Stimulated activated CD8-positive, alpha-beta memory T cell treated with anti-CD3 and anti-CD28 coated beads, Interleukin-4, amount 100 ng/mL, for 48 hours (primary cell): ENCODE results near the gene PAK6.
A peak's percentile ranks its signal among the peaks of the same experiment; 100 is the strongest.

Source experiments
- DNase-seq: peaks from one replicate; pipeline ENCODE4 v3.0.0-alpha.2; 2020

The PAK6 gene

DNA sequence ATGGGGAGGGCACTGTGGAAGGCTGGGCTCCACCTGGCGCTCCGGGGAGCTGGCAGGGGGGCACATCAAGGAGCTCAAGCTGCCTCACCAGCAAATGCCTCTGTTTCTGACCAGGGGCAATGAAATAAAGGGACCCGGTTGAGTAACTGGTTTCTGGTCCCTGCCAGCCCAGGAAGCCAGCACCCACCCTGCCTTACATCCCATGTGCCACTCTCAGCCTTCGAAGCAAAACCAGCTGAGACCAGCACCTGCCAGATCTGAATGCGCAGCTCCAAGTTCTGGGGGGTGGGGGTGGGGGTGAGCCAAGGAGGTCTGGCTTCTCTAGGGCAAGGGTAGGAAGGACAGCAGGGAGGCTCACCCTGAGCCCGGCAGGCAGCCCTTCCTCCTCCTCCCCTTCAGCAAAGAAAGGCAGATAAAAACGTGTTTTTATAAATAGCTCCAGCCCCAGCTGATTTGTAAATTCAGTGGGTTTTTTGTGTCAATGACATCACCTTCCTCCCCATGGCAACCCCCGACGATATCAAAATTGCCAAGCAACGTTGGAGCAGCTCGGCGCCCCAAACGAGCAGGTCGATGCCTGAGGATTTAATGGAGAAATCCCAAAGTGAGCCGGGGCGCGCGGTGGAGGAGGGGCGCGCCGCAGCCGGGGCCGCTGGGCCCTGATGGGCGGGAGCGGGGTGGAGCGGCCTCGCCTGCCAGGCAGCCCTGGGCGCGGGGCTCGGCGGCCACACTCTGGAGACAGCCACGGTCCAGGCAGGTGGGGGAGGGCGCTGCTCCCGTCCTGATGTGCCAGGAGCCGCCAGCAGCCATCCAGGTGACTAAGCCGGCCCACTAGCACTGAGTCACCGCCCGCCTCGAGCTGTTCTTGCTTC, at the start of gene PAK6:
TSS of gene PAK6 (plus strand) at position 532 of the 872 bp plus-strand sequence. CDS start 25,723 bp downstream, outside the sequence.
- peak; percentile 67 for DNase-seq

DNA sequence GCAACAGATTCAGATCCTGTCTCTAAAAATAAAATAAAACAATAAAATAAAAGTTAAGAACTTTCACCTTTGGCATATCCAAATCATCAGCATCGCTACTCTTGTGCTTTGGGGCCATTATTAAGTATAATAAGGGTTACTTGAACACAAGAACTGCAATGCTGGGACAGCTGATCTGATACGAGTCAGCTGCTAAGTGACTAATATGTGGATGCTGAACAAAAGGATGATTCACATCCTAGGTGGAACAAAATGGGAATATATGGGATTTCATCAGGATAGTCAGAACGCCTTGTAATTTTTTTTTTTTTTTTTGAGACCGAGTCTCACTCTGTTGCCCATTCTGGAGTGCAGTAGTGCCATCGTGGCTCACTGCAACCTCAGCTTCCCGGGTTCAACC, 48.3 kb upstream of the PAK6 start:
- no peak for DNase-seq

DNA sequence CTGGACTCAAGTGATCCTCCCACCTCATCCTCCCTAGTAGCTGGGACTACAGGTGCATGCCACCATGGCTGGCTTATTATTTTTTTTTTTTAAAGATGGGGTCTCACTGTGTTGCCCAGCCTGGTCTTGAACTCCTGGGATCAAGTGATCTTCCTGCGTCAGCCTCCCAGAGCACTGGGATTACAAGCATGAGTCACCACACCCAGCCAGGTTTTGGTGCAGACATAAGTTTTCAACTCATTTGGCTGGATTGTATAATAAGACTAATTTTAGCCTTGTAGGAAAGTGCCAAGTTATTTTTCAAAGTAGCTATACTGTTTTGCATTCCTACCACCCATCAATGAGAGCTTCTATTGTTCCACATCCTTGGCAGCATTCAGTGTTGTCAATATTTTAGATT, 45.9 kb upstream of the PAK6 start:
- DNase-seq: no peak

DNA sequence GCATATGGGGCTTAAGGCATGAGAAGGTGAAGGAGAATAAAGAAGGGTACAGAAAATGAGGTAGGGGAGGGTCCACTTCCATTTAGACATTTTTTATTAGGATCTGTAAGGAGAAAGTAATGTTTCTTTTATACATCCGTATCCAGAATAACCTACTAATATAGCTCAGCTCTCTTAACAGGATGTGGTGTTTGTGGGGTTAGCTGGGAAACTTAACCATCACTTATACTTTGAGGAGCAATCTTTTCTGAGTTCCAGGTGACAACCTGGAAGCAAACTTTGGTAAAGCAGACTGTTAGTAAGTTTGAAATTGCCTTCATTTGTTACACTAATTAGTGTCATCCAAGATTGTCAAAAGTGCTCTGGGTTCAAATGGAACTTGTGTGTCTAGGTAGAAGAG, 41.4 kb upstream of the PAK6 start:
- DNase-seq: no peak

DNA sequence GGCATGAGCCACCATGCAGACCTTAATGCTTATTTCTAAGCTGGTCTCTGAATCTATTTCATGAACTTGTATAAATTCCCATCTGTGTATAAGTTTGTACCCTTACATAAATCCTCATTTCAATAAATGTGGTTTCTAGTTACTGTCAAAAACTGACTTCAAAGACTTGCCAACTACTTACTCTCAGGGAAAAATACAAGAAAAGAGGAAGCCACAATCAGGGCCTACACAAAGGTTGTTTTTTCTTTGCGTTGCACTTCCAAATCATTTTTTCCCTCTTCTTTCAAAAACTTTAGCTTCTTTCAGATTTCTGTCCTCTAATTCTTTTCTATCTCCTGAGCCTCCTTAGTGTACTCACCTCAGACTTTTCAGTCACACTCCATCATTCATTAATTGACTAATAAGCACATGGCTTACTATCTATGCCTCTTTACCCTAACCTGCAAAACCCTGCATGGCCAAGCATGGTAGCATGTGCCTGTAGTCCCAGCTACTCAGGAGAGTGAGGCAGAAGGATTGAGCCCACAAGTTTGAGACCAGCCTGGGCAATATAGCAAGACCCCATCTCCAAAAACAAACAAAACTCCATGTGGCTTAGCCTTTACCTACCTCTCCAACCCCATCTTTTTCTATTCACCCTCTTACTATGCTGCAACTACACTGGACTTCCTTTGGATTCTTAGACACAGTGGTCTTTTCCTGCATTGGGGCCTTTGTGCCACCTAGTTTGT, 40.3 kb upstream of the PAK6 start:
- no peak for DNase-seq

DNA sequence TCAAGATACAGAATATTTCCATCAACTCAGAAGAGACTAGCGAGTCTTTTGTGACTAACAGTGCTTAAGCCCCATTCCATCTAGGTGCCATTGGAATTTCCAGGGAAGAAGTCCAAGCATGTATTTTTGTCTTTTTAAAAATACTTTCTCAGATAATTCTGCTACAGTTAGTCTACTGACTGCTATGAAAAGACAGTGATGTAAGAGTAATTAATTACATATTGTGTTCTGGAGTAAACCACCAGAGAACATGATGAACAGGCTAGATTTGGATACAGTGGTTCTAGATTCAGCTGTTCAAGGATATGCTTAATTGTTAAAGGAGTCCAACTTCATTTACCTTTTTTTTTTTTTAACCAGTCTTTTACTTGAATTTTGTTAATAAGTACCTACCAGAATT, 34.8 kb upstream of the PAK6 start:
- DNase-seq: no peak

DNA sequence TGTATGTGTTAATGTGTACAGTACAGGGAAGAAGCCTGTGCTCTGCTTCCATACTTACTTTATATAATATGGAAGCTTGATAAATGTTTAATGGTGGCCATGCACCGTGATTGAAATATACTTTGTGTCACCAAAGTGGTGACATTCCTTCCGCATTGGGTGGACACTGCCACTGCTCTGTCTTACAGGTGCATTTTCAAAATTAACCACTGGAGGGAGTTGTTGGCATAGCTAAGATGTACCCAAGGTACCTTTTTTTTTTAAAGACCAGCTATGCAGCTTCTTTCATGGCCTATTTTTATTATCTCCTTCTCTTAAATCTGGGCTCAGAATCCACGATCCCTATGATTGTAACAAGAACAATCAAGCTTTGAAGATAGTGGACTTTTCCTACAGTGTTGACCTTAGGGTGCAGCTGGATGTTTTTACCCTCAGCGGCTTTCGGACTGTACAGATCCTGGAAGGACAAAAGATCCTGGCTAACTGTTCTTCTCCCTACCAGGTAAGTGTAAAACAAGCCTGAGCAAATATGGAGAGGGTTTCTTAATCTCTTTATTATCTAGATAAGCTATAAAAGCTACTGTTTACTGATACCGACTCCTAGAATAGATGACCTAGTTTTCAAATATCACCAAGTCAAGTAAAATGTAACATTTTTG, 21.6 kb upstream of the PAK6 start:
- peak; percentile 37 for DNase-seq

DNA sequence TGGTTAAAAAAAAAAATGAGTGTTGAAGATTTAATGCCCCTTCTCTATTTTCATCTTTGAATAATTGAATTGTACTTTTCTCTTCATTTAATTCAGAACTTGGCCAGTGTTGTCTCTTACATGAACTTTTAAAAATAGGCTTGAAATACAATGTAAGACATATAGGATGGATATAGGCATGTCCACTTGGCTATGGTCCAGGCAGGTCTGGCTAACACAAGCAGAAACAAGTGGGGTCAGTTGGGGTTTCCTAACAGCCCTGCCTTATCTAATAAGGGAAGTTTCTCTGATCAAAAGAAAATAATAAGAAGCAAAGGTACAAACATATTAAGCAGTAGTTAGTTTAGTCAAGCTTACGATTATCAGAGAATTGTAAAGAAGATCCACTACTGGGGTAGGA, 19.1 kb upstream of the PAK6 start:
- DNase-seq: no peak

DNA sequence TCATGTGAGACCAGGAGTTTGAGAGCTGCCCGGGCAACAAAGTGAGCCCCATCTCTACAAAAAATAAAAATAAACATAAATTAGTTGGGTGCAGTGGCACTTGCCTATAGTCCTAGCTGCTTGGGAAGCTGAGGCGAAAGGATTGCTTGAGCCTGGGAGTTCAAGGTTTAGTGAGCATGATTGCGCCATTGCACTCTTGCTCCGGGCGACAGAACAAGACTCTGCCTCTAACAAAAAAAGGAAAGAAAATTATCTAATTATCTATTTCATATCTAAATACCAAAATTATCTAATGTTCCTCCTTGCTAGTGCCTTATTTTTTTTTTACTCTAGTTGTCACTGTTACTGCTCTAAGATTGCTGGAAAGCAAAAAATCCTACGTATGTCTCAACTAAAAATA, 16.7 kb upstream of the PAK6 start:
- DNase-seq: no peak

DNA sequence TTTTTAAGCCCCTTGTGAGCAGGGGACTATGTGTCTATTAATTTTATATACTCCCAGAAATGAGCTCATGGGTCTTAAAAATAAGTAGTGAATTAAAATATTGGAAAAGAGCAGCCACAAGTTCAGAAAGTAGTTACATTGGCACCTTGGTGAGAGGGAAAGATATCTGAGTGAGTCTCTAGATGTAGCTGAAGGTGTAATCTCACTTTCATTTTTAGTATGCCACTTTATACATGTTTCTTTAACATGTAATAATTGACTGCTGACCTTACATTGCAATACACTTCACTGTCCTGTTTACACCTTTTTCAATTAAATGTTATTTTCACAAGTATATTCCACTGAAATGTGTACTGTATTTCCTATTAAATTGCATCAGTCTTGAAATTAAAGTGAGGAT, 12.1 kb upstream of the PAK6 start:
- no peak for DNase-seq

DNA sequence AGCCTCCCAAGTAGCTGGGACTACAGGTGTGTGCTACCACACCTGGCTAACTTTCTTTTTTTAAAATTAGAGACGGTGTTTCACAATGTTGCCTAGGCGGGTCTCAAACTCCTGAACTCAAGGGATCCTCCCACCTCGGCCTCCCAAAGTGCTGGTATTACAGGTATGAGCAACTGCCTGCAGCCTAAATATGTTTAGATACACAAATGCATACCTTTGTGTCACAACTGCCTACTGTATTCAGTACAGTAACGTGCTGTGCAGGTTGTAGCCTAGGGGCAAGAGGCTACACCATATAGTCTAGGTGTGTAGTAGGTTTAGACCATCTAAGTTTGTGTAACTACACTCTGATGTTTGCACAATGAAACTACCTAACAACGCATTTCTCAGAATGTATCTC, 9.5 kb upstream of the PAK6 start:
- no peak for DNase-seq

DNA sequence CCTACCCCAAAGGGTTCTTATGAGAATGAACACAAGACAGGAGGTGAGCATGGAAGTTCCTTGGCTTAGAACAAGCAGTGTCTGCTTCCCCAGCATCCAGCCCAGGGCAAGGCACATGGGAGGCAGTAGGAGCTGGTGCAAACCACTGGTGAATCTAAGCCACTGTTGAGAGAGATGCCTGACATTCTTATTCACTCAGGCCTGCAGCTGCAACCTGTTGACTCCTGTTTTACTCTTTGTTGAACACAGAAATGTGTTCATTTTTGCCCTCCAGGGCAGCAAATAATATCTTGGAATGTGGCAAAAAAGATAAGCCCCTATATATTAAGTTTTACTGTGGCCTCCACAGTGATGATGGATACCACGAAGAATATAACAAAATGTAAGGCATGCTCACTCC, 8.9 kb upstream of the PAK6 start:
- DNase-seq: no peak

DNA sequence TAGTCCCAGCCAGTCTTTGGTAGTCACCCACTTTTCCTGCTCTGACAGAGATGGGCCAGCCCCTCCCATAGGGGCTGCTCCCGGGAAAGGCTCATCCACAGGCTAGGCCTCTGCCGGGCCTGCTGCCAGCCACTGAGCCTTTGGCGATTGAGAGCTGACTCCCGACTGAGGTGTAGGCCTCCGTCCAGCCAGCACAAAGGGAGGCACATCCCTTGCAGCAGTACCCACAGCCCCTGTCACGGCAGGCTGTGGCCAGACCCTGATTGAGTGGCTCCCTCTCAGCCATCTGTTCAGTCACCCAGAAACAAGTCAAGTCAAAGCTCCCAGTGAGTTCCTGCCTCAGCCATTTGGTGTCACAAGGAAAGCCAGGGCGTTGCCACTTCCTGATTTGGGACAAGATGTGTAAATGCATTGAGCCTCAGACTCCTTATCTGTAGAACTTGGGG, 6.2 kb upstream of the PAK6 start:
- no peak for DNase-seq

DNA sequence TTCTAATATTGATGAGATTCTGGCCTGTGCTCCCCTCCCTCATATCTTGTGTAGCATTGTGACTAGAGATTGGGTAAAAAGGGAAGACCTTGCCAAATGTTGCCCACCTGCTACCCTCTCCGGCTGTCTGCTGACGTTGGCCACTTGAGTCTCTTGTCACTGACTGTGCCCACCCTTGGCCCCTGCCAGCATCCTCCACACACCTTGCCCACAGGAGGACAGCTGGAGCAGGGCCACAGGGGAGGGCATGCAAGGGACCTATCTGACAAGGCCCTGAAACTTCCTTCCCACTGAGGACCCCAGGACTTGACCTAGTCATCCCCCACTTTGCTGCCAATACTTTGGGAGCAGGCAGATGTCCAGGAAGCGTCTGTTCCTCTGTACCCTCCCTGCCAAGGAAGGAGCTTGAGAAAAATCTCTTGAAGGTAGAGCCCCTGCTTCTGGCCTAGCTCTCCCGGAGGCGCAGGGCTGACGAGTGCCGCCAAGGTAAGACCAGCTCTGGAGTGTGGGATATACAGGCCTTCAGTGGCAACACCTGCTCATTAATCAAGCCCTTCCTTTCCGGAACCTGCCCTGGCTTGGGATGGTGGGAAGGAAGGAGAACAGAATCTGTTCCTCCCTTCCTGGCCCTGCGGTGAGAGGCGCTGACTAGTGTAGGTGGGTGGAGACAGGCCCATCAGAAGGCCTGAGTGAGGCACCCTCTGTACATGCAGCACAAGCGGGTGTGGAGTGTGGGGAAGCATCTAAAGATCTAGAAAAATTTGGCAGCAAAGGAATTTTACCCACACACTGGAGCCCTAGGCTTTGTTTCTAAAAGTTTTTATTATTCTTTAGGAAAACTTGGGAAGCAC, 4.9 kb upstream of the PAK6 start:
- DNase-seq: no peak

DNA sequence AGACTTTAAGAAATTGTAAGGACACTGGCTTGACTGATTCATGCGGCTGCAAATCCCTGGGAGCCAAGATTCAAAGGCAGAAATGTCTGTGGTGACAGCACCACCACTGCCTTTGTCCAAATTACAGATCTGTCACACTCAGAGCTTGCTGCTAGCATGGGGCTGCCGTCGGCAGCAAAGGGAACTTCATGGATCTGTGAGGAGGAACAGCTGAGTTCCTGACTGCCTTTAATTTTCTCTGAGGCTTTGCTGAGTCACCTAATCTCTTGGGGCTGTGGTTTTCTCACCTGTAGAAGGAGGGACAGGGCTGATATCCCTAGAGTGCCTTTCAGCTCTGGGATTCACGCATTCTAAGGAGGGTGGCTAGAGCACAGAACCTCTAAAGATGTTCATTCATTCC, 4.1 kb upstream of the PAK6 start:
- DNase-seq: no peak

DNA sequence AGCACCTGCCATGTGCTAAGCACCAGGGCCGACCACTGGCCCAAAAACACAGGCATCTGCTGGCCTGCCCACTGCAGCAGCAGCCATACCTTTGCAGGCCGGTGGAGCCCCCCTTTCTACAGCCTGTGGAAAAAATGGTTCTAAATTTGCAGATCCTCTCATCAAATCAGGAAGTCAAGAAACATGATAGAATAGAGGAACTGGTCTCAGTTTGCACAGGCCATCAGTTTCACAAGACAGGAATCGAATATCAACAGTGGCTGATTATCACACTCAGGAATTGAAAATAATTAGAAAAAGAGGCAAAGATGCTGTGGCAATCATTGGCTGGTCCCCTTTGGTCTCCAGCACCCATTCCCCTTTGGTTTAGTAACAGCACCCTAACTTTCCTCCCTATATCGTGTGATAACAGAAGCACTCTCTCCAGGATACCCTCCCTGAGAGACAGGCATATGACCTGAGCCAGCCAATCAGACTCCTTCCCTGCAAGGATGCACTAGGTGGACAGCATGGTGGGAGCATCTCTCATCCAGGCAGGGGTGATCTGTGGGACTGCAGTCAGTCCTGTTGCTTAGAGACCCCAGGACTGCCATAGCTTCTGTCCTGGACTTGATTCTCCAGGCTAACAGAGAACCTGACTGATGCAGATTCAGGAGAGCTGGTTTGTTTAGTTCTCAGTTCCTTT, 3.5 kb upstream of the PAK6 start:
- no peak for DNase-seq

DNA sequence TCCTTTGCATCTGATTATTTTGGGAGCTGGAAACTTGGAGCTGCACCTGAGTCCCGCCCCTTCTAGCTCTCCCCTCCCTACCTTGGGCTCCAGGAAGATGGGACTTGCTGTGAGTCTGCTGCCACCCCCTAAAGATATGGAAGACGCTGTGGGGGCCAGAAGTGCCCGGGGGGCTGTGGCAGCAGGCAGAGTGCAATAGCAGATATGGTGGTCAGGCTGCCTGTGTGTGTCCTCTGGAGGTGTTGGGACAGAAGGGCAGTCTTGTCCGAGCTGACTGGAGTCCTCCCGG, 485 bp downstream of the PAK6 start:
- DNase-seq: no peak

DNA sequence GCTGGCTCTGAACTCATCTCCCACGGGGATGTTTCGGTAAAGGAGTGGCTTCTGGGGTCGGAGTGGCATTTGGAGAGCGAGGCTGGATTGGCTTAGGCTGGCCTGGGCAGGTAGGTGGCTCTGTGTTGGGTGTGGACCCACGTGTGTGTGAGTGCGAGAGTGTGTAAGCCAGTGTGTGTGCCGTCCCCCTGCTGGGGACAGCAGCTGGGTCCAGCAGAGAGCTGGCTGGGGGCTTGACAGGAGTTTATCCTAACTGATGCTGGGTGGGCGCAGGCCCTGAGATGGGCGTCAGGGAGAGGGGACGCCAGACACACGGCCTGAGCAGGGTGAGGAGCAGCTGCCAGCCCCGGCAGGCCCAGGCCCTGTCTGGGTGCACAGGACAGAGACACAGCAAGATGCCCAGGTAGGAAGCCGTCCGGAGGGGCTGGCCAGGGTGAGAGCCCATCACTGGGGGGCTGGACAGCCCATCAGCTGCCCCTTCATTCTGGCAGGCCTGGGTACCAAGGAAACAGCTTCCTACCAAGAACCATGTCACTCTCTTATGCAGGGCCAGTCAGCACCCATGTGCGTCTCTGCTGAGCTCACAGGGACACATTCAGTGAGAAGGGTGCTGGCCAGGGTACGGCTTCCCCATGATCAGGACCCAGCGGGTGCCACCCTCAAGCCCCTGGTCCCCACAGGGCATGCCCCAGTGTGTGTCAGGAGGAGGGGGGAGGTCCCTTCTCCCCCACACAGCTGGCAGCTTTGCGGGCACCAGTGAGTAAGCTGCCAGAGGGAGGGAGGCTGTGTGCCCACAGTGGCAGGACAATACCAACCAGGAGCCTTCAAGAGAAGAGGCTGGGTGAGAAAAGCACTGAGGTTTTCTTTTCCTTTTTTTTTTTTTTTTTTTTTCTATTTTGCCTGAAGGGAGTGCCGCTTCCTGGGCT, 1.1 kb downstream of the PAK6 start:
- peak; percentile 19 for DNase-seq

DNA sequence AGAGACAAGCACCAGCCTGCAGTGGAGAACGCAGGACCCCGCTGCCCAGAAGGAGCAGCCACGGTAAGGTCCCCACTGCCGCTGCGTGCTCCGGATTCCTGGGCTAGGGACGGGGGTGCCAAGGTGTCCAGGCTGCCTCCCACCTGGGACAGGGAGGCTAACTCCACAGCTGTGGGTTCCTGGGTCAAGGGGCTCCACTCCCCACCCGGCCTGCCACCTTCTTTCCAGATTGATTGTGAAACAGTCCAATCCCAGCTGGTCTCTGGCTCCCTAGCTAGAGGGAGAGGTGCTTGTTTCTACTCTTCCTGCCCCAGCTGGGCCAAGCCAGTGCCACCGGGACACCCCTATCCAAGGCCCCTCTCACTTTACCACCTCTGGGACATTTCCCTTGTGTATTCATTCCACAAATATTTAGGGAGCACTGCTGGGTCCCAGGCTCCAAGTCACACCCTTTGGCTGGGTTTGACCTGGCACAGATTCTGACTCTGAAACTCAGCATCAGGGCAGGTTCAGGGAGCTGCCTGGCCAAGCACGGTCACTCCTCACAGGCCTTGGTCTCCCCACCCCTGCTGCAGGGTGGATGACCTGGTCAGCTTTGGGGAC, 1.9 kb downstream of the PAK6 start:
- peak; percentile 14 for DNase-seq

DNA sequence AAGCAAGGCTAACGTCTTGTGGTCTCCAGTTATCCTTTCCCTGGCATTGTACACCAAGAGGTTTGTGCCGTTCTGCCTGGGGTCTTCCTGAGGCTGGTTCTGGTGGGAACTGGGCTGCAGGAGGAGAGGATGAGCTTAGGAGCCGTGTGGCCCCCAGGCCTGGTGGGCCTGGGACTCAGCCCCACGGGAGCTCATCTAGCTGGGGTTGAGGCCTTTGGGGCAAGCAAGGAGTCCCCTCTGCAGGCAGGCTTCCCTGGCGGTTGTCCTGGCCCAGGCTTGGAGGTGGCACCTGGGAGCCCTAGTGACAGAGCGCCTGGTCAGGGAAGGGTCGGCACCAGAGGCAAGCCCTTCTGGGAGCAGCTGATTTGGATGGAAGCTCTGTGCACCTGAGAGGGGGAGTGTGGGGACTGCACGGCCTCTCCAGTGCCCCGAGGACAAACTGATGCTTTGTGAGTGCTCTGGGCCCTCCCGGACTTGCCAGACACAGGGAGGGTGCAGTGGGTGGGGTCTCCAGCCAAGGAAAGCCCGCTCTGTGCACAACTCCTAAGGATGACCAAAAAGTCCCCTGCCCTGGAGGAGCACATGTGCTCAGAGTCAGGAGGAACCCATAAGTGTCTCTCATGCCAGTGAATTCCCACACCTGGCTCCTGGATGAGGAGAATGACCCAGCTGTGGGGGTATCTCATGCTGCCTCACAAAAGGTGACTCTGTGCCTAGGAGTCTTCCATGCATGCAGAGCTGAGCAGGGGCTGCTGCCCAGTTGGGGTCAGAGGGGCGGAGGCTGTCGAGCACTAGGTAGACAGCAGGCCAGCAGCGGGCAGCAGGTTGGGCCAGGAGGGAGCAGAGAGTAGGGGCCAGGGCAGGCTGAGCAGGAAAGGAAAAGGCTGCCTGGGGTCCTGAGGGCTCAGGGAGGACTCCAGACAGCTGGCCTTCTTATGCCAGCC, 2.7 kb downstream of the PAK6 start:
- DNase-seq: peak; percentile 15
